Breast epithelium (tissue), 4 donors: ENCODE measurements around the gene RINL. TPM values are rescaled to one million over a fixed set of nuclear protein-coding genes. Genes with fewer than 3 reads are reported as not detected.
A peak's percentile ranks its signal among the peaks of the same experiment; 100 is the strongest.

Experiments used
- DNase-seq, 2 donors: peaks; one replicate each; pipeline ENCODE4 v3.0.0-alpha.2; 2019; ENCODE audit warnings: low spot score in 2 of 2
- H3K27ac ChIP-seq, 2 donors: fragments of 200-600 bp; sonication (generic) in 1 of 2; one replicate each; pipeline ENCODE4 v1.5.1; 2016 to 2019; ENCODE audit warnings: mild to moderate bottlenecking in 1 of 2
- H3K27me3 ChIP-seq, 2 donors: fragments of 200-600 bp; sonication (generic) in 1 of 2; one replicate each; pipeline versions ENCODE4 v1.5.1 to v1.6.0; 2017 to 2019; ENCODE audit warnings: control low read depth in 1 of 2, mild to moderate bottlenecking in 1 of 2
- H3K36me3 ChIP-seq: fragments of 200-600 bp; one replicate; pipeline ENCODE4 v1.5.1; 2019
- H3K4me1 ChIP-seq, 2 donors: fragments of 200-600 bp; sonication (generic); one replicate each; pipeline ENCODE4 v1.5.1; 2016 to 2019; ENCODE audit warnings: control low read depth in 1 of 2
- H3K4me3 ChIP-seq, 3 donors: fragments of 200-600 bp; sonication (generic); 1 replicate in 2 of 3; 2 replicates in 1 of 3; pipeline ENCODE4 v1.5.1; 2016 to 2019; ENCODE audit warnings: mild to moderate bottlenecking in 3 of 3, moderate library complexity in 2 of 3
- H3K9me3 ChIP-seq, 2 donors: fragments of 200-600 bp; sonication (generic) in 1 of 2; one replicate each; pipeline ENCODE4 v1.5.1; 2016 to 2019; ENCODE audit warnings: control low read depth in 1 of 2
- CTCF ChIP-seq, 3 donors: fragments of 450-650 bp; IDR thresholded peaks; one replicate each; pipeline ENCODE4 v1.5.1; 2016 to 2017; ENCODE audit warnings: antibody characterized with exemption in 3 of 3, mild to moderate bottlenecking in 3 of 3, moderate library complexity in 3 of 3
- POLR2A ChIP-seq: fragments of 450-650 bp; IDR thresholded peaks from one replicate; pipeline ENCODE4 v1.6.1; 2016; ENCODE audit warnings: antibody characterized with exemption, mild to moderate bottlenecking, moderate library complexity
- POLR2AphosphoS5 ChIP-seq, 3 donors: sonication (generic); formaldehyde crosslinking; IDR thresholded peaks; one replicate each; pipeline ENCODE4 v1.6.1; 2017; ENCODE audit warnings: antibody characterized with exemption in 3 of 3
- intact Hi-C: fragments of 100-400 bp; cut with DNase I; formaldehyde crosslinking; loops from one replicate; pipeline ENCODE4 v1.15.1; 2023; ENCODE audit warnings: low total_unique reads
- total RNA-seq, 3 donors: library from RNA; depleted of rRNA; stranded (reverse); fragments of >200 nt; gene quantifications; one replicate each; pipeline ENCODE4 v1.1.0, GENCODE V29; 2016

RINL gene
- total RNA-seq, 3 donors from 2014 or later = 4.5 to 13.0 (median 12.8) TPM

DNA sequence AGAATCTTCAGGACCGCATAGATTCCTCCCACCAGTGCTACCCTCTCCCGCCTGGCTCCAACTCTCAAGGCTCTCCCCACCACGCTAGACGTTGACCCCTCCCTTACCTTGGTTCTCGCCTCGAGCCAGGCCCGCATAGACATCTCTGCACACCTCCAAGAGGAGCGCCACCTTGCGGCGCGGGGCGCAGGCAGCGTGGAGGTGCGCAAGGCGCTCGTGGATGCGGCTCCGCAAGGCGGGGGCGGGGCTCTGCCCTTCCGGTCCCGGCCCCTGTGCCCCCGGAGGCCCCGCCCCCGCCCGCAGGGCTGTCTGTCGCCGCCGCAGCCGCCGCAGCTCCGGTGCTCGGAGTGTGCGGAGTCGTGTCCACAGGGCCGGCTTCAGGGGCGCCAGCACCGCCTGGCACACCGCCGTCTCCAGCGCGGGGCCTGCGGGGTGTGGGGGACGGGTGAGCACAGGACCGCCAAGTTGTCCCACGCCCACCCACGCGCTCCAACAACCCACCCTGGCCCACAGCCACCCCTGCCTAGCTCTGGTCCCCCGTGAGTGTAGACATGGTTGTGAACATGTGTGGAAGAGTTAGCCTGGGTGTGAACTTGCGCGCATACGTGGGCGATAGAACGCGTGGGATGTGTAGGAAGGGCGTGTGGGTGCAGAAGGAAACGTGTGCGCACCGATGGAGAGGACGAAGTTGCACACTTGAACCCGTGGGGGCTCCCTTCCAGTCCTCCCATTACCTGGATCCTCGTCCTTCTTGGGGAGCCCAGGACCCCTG, 8.1 kb downstream of the RINL start:
- H3K36me3 ChIP-seq = no peaks in the 10 kb centered on the region
- H3K4me3 ChIP-seq = peak overlapping the region; percentile 37 to 62 (median 62)
- peak overlapping the region; percentile 10 to 69 for H3K27ac ChIP-seq
- TF ChIP-seq CTCF (IDR thresholded peaks at IDR 0.05) (peak; percentile 13 to 80 (median 75)), POLR2A (no peak), POLR2AphosphoS5 (IDR thresholded peaks at IDR 0.05) (peak; percentile 53 to 67 (median 57))
- H3K27me3 ChIP-seq = no peaks in the 10 kb centered on the region
- H3K4me1 ChIP-seq = no peaks in the 10 kb centered on the region
- DNase-seq = peak; percentile 73 to 84
- H3K9me3 ChIP-seq = no peaks in the 10 kb centered on the region
- intact Hi-C loops = no loop called here

DNA sequence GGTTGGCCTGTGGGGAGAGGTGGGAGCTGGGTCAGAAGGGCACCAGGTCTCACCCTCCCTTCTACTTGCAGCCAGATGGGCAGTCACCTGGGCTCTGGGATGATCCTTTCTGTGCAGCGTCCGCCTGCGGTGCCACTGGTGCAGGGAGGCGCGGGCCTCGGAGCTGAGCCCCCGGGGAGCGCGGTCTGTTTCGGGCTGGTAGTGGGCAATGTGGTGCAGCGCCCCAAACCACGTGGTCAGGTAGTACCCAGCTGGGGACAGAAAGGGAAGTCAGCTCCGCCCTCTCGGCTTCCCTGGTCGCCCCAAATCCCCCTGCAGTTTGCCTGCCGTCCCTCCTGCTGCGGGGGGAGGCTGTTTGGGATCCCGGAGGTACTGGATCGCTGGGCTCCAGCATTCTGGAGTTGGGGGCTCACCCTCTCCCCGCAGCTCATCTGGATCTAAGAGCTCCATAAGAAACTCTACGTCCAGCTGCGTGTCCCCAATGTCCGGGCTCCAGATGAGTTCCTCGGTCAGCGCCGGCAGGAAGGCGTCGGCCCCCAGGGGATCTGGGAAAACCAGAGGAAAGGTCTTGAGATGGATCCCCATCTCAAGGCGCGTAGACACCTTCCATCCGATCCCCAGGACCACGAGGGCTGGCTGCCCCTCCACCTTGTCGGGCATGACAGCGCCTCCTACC, 8.8 kb downstream of the RINL start:
- DNase-seq = no peak
- intact Hi-C loops = no loop called here
- TF ChIP-seq POLR2AphosphoS5 (IDR thresholded peaks at IDR 0.05) (no peak), CTCF (IDR thresholded peaks at IDR 0.05) (no peak)
- Histone ChIP-seq H3K4me3 (peak overlapping the region; percentile 37 to 62 (median 62)), H3K36me3 (no peaks in the 10 kb centered on the region), H3K27me3 (no peaks in the 10 kb centered on the region), H3K9me3 (no peaks in the 10 kb centered on the region), H3K4me1 (no peaks in the 10 kb centered on the region), H3K27ac (peak overlapping the region; percentile 10 to 69)

GRCh38 chr19:38868551-38868950, 9.5 kb downstream of the RINL start:
- Histone ChIP-seq H3K27ac (no peak overlapping the region), H3K4me1 (no peaks in the 10 kb centered on the region), H3K27me3 (no peaks in the 10 kb centered on the region), H3K4me3 (no peak overlapping the region), H3K36me3 (no peaks in the 10 kb centered on the region), H3K9me3 (no peaks in the 10 kb centered on the region)
- no peak for DNase-seq
- no peak for TF ChIP-seq CTCF (IDR thresholded peaks at IDR 0.05)
- TF ChIP-seq POLR2AphosphoS5 (IDR thresholded peaks at IDR 0.05) = no peak
- TF ChIP-seq POLR2A = no peak
- intact Hi-C loops = no loop called here

DNA sequence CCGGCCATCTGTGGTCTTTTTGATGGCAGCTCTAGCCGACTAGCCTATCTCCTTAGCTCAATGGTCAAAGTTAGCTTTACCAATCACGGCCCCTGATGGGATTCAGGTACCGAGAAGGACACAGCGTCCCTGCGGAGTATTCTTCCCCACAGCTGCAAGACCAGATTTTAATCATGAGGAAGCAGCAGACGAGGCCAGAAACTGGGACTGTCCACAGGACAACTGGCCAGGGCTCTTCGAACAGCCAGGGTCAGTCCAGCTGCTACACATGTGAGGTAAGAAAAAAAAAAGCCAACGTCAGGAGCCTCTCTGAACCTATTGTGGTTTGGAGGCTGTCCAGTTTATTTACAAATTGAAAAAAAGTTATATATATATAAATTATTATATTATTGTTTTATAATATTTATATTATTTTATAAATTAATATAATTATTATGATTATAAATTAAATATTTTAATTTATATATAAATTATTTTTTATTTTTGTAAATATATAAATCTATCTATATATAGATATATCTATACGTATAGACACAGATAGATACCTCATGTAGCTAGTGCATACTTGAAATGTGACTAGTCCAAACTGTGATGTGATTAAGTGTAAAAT, 10.8 kb downstream of the RINL start:
- Histone ChIP-seq H3K27me3 (no peaks in the 10 kb centered on the region), H3K4me1 (no peaks in the 10 kb centered on the region), H3K36me3 (no peaks in the 10 kb centered on the region), H3K9me3 (no peaks in the 10 kb centered on the region), H3K4me3 (no peak overlapping the region), H3K27ac (no peak overlapping the region)
- no peak for TF ChIP-seq CTCF (IDR thresholded peaks at IDR 0.05)
- intact Hi-C loops = no loop called here
- DNase-seq = no peak
